Left forelimb (tissue), 1 donor: ENCODE measurements around the gene COMMD4.
"Not testable (repeated sequence)": the region's sequence is repeated elsewhere in the genome, so short reads cannot be mapped to it uniquely, and the experiment has no call there.

Source experiments
- DNase-seq: peaks from one replicate; pipeline ENCODE4 v3.0.0-alpha.2; 2018; ENCODE audit warnings: low spot score

The COMMD4 gene

DNA sequence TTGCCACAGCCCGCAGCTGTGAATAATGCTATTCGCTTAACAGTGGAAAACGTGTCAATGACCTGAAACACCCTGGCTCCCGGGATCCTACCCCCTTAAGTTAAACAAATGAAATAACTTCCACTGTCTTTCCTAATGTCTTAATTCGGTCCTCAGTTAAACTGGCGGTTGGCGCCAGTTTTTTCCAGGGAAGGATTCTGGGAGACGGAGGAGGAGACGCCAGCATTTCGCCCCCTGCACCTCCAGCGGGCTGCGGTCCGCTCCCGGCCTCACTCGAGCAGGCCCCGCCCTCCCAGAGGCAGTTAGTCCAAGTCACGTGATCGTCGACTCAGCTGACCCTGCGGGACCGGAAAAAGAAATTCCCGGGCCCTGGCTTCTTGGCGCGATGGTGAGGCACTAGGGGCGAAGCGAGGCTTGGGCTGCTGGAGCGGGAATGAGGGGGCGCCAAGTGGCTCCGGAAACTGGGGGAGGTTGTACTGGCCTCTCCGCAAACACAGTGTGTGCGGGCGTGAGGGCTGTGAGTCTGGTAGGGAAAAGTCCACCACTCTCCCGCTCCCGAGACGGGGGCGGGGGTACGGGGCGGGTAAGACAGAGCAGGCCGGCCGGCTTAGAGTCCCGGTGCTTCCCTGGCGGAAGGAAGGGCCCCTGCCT lies at the start of gene COMMD4:
COMMD4 (plus strand) TSS at position 359 of the 651 bp plus-strand sequence; CDS start at position 386, 27 bp downstream.
- DNase-seq = peak; percentile 95

DNA sequence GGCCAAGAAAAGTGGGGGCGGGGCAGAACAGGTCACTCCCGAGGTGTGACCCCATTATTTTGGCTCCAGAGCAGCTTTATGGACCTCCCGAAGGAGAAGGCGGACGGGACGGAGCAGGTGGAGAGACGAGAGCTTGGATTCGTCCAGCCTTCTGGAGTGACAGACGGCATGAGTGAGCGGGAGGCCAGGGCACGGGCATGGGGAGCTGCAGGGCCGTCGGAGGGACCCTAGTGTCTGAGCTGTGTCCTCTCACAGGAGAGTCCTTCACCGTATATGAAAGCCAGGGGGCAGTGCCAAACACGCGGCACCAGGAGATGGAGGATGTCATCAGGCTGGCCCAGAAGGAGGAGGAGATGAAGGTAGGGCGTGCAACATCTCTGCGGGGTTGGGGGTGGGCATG lies 42.2 kb upstream of the COMMD4 start:
- DNase-seq = not testable (repeated sequence)

GRCh38 chr15:75298541-75299310 lies 37.1 kb upstream of the COMMD4 start:
- DNase-seq = not testable (repeated sequence)

GRCh38 chr15:75299311-75299688 lies 36.6 kb upstream of the COMMD4 start:
- DNase-seq = not testable (repeated sequence)

DNA sequence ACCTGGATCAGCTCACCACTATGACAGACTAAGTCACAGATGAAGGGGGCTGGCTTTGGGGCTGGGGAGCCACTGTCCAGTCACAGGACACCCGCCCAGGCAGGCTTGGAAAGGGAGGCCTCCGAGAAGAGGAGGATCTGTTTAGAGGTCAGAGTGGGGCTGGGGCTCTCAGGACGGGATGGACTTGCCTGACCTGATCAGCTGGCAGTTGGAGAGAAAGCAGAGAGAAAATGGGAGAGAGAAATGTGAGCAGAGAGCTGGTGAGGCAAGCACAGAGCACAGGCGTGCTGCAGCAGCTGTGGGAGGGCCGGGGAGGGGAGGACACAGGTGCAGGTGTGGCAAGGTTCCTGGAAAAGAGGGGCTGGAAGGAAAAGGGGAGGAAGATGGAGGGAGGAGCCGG lies 35.8 kb upstream of the COMMD4 start:
- not testable (repeated sequence) for DNase-seq

DNA sequence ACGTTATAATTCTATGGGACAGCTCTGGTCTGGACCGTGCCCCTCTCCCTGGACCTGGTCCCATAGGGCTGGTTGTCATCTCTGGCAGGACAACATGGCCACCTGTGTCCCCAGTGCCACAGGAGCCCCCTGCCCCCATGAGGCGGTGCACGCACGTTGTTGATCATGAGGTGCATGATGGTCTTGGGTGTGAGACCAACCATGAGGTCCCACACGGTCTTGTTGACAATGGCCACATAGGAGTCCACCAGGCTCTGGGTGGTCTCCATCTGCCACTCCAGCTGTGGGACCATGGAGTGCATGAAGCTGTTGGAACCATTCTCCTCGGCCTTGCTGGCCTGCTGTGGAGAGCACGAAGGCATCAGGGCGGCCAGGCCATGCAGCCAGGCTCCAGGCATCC lies 33.5 kb upstream of the COMMD4 start:
- DNase-seq = no peak

- not testable (repeated sequence) for DNase-seq
These were observed 33.1 kb upstream of the COMMD4 start for GRCh38 chr15:75302753-75303152.

GRCh38 chr15:75306188-75306587 lies 29.7 kb upstream of the COMMD4 start:
- DNase-seq = no peak

DNA sequence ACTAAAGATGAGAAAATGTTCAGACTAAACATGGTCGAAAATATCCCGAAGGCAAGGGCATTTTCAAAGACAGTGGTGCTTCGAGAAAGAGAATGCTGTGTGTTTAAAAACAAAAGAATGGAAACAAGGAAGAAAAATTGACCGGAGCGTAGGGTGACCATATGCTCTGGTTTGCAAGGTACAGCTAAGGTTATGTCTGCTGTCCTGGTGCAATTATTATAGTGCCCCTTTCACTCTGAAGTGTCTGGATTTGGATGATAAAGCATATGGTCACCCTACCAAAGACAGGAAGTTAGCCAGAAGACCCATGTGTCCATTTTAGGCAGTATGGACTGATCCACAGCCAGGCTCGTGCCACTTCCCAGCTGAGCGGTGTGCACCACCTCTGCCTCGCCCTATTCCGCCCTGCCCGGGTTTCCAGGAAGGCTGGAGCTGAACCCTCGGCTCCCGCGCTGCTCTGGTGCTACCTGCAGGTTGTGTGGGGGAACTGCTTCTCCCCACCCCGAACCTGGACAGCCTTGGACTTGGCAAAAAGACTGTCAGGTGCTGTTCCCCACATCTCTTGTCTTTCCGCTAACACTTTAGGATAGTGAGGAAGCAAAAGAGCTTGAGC lies 28.0 kb upstream of the COMMD4 start:
- no peak for DNase-seq

DNA sequence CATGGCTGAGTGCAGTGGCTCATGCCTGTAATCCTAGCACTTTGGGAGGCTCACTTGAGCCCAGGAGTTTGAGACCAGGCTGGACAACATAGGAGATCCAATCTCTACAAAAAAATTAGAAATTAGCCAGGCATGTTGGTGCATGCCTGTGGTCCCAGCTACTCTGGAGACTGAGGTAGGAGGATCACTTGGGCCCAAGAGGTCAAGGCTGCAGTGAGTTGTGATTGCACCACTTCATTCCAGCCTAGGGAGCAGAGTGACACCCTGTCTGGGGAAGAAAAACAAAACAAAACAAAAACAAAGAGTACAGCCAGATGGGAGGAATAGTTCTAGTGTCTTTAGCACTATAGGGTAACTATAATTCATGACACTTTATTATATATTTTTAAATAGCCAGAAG lies 26.2 kb upstream of the COMMD4 start:
- DNase-seq = no peak

DNA sequence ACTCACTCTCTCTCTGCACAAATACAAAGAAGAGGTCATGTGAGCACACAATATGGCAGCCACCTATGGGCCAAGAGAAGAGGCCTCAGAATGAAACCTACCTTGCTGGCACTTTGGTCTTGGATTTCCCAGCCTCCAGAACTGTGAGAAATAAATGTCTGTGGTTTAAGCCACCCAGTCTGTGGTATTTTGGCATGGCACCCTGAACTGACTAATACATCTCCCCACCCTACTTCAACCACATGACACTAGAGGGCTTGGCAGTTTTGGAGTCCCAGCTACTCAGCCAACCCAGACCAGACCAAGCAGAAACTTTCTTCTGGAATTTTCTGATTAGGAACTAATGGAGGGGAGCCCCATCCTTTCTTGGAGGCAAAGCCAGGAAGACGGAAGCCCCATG lies 23.3 kb upstream of the COMMD4 start:
- not testable (repeated sequence) for DNase-seq

- DNase-seq = peak; percentile 60
These were observed 22.6 kb upstream of the COMMD4 start for GRCh38 chr15:75313116-75313845.

GRCh38 chr15:75314552-75315290 lies 21.1 kb upstream of the COMMD4 start:
- DNase-seq = peak; percentile 2

DNA sequence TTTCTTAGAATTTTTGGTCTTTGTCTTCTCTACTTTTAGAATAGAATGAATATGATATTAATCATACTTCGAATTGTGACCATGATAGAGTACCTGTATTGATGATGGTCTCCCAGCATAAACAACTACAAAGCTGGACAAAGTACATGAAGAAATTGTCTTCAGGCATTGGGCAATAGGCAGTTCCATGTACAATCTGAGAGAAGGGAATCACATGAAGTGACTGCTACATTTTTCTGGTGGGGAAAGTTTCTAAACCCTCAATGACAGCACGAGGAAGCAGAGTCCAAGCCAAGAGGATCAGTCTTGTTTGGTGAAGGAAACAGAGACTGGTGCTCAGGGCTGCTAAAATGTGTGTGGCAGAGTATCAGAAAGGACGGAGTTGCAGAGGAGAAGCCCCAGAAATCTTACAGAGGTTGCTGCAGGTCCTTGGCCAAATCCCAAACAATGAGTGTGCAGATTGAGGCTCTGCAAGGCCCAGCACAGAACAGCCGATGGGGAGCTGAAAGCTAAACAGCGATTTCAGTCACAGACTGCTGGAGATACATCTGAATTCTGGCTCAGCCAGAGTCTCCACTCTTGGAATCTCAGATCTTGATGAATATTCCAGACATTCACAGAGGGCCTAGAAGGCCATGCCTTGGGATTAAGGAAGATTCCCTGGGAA lies 16.5 kb upstream of the COMMD4 start:
- not testable (repeated sequence) for DNase-seq

DNA sequence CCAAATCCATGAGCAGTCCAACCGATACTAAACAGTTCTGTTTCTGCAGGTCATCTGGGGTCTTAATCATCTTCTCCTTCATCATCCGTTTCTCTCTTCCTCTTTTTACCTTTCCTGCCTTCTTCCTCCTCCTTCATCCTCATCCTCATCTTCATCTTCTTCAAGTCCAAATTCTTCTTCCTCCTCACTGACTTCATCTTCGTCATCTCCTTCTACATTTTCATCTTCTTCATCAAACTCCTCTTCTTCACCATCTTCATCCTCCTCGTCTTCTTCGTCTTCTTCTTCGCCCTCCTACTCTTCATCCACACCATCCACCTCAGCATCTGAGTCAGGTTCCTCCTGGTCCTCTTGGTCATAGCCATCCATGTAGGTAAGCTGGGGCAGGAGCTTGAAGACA lies 14.2 kb upstream of the COMMD4 start:
- DNase-seq = no peak

GRCh38 chr15:75325922-75326321 lies 9.9 kb upstream of the COMMD4 start:
- DNase-seq = no peak

- no peak for DNase-seq
These were observed 8.9 kb upstream of the COMMD4 start for GRCh38 chr15:75327005-75327404.

GRCh38 chr15:75327491-75327890 lies 8.4 kb upstream of the COMMD4 start:
- no peak for DNase-seq

DNA sequence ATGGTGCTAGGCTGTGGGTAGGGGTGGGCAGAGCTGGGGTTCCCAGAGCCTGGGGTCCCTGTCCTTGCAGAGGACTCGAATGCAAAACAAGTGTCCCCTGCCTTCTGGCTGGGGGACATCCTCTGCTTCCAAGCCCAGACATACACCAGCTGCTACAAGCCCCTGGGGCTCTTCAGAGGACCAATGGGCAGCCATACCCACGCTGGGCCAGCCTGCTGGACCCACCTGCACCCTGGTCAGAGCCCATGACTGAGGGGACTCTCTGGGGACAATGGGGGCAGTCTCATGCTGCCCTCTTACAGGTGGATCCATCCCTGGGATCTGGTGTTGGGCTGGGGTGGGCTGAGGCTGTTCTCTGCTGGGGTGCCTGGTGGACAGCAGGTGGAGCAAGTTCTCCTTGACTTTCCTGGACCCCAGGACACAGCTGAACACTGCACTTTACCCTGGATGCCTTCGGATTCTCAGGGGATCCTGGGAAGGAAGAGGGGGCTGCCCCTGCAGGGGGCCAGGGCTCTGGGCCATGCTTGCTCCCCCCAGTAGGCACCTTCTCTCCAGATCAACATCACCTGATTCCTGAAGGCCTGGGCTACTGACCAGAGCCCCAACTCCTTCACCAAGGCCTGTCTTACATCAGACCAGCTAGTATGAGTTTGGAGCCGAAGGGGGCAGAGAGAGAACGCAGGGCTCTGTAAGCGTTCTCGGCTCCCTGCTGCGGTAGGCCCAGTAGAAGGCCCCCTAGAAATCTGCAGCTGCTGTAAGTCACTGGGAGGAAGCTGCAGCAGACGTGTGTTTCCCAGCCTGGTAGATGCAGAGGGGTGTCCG lies 7.2 kb upstream of the COMMD4 start:
- no peak for DNase-seq

DNA sequence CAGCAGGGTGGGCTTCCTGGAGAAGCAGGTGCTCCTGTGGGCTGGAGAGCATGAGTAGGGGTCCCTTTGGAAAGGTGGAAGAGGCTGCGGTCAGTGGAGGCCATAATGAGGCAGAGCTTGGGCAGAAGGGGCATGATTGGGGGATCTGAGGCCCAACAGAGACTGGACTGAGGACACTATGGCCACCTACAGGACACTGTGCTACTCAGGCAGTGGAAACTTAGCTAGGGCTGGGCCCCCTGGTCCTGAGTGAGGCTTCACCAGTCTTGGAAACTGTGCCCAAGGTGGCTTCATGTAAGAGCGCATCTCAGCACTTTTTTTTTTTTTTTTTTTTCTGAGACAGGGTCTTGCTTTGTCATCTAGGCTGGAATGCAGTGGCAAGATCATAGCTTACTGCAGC lies 6.3 kb upstream of the COMMD4 start:
- DNase-seq = no peak
